HEK293 (cell line): ENCODE data around the gene TFDP1.

Experiments used
- CTCF ChIA-PET: fragments of 350-600 bp; formaldehyde crosslinking; extraction: SDS; loops from one replicate; lab custom pipeline; 2021; ENCODE audit warnings: antibody characterized with exemption; lab: Yijun Ruan, JAX
- POLR2A ChIA-PET: fragments of 300-600 bp; formaldehyde crosslinking; extraction: SDS; loops from one replicate; lab custom pipeline; 2020; ENCODE audit warnings: antibody characterized with exemption, inconsistent platforms; lab: Yijun Ruan, JAX
- H3K27ac ChIP-seq: fragments of 200-500 bp; sonication (Bioruptor generic); 2 replicates; pipeline ENCODE4 v1.5.1; 2014; ENCODE audit warnings: low read depth, low read length, control low read depth, inconsistent platforms; ENCODE audit errors: extremely low read depth
- H3K36me3 ChIP-seq, 2 experiments: fragments of 200-500 bp in 1 of 2; sonication (Bioruptor generic) in 1 of 2; 1 replicate in 1 of 2; 2 replicates in 1 of 2; pipeline ENCODE4 v1.5.1; 2014 to 2017; ENCODE audit warnings: inconsistent platforms in 2 of 2, low read length in 2 of 2; ENCODE audit not compliant: control insufficient read depth in 2 of 2, insufficient read depth in 1 of 2
- H3K4me1 ChIP-seq: fragments of 200-500 bp; sonication (Bioruptor generic); 2 replicates; pipeline ENCODE4 v1.5.1; 2014; ENCODE audit warnings: mild to moderate bottlenecking, low read length, inconsistent platforms; ENCODE audit not compliant: control insufficient read depth, insufficient read depth
- H3K4me3 ChIP-seq: 2 replicates; pipeline ENCODE4 v1.5.1; 2011; ENCODE audit warnings: low read depth, mild to moderate bottlenecking, control low read depth, low read length, moderate library complexity
- H3K9me3 ChIP-seq: fragments of 200-500 bp; sonication (Bioruptor generic); 2 replicates; pipeline ENCODE4 v1.5.1; 2014; ENCODE audit warnings: low read depth, low read length, inconsistent platforms; ENCODE audit not compliant: control insufficient read depth, insufficient read depth
- EGR2 ChIP-seq: fragments of 450-650 bp; formaldehyde crosslinking; IDR thresholded peaks from 2 replicates; pipeline ENCODE4 v1.5.1; 2016; ENCODE audit warnings: low read depth, missing biosample characterization, missing genetic modification characterization
- KLF1 ChIP-seq: fragments of 450-650 bp; formaldehyde crosslinking; IDR thresholded peaks from 2 replicates; pipeline ENCODE4 v1.5.1; 2016; ENCODE audit warnings: missing biosample characterization, missing genetic modification characterization
- KLF7 ChIP-seq: fragments of 450-650 bp; formaldehyde crosslinking; IDR thresholded peaks from 2 replicates; pipeline ENCODE4 v1.5.1; 2016; ENCODE audit warnings: missing biosample characterization, missing genetic modification characterization, borderline replicate concordance
- SCRT2 ChIP-seq: fragments of 450-650 bp; formaldehyde crosslinking; IDR thresholded peaks from 2 replicates; pipeline ENCODE4 v1.5.1; 2016; ENCODE audit warnings: missing biosample characterization, missing genetic modification characterization
- ZBTB11 ChIP-seq: fragments of 450-650 bp; formaldehyde crosslinking; conservative IDR thresholded peaks from 2 replicates; pipeline ENCODE4 v1.5.1; 2016; ENCODE audit warnings: low read depth, missing biosample characterization, missing genetic modification characterization
- ZBTB21 ChIP-seq: fragments of 450-650 bp; formaldehyde crosslinking; IDR thresholded peaks from 2 replicates; pipeline ENCODE4 v1.5.1; 2017; ENCODE audit warnings: missing biosample characterization, missing genetic modification characterization
- ZFHX2 ChIP-seq: fragments of 450-650 bp; formaldehyde crosslinking; conservative IDR thresholded peaks from 2 replicates; pipeline ENCODE4 v1.5.1; 2016; ENCODE audit warnings: missing biosample characterization, missing genetic modification characterization
- ZFP41 ChIP-seq: fragments of 450-650 bp; formaldehyde crosslinking; IDR thresholded peaks from 2 replicates; pipeline ENCODE4 v1.5.1; 2016; ENCODE audit warnings: missing biosample characterization, missing genetic modification characterization, borderline replicate concordance
- ZNF274 ChIP-seq, 2 experiments: fragments of 200-500 bp in 1 of 2; fragments of 450-650 bp in 1 of 2; sonication (Bioruptor generic) in 1 of 2; formaldehyde crosslinking in 1 of 2; IDR thresholded peaks; 2 replicates each; pipeline versions ENCODE4 v1.5.1 to v1.6.1; 2014 to 2016; ENCODE audit warnings: borderline replicate concordance in 1 of 2, inconsistent platforms in 1 of 2, low read length in 1 of 2, missing biosample characterization in 1 of 2, missing genetic modification characterization in 1 of 2
- ZNF513 ChIP-seq: fragments of 450-650 bp; IDR thresholded peaks from 2 replicates; pipeline ENCODE4 v1.5.1; 2018; ENCODE audit warnings: missing biosample characterization, missing genetic modification characterization
- ZNF514 ChIP-seq: fragments of 450-650 bp; formaldehyde crosslinking; IDR thresholded peaks from 2 replicates; pipeline ENCODE4 v1.5.1; 2016; ENCODE audit warnings: missing biosample characterization, missing genetic modification characterization
- ZNF629 ChIP-seq: fragments of 450-650 bp; formaldehyde crosslinking; IDR thresholded peaks from 2 replicates; pipeline ENCODE4 v1.5.1; 2017; ENCODE audit warnings: missing biosample characterization, missing genetic modification characterization
- ZNF654 ChIP-seq: fragments of 450-650 bp; formaldehyde crosslinking; IDR thresholded peaks from 2 replicates; pipeline ENCODE4 v1.5.1; 2016; ENCODE audit warnings: low read depth, missing biosample characterization, missing genetic modification characterization
- ZNF660 ChIP-seq: fragments of 450-650 bp; IDR thresholded peaks from 2 replicates; pipeline ENCODE4 v1.5.1; 2018; ENCODE audit warnings: missing biosample characterization, mild to moderate bottlenecking, missing genetic modification characterization
- ZNF76 ChIP-seq: fragments of 450-650 bp; formaldehyde crosslinking; IDR thresholded peaks from 2 replicates; pipeline ENCODE4; 2016; ENCODE audit warnings: low read depth, missing biosample characterization, missing genetic modification characterization, borderline replicate concordance
- TF ChIP-seq, protein P1 (sequence below): fragments of 450-650 bp; formaldehyde crosslinking; IDR thresholded peaks from 2 replicates; pipeline ENCODE4 v1.5.1; 2016; ENCODE audit warnings: missing biosample characterization, missing genetic modification characterization
- TF ChIP-seq, protein P2 (sequence below): fragments of 450-650 bp; IDR thresholded peaks from 2 replicates; pipeline ENCODE4 v1.5.1; 2018; ENCODE audit warnings: missing biosample characterization, mild to moderate bottlenecking, missing genetic modification characterization
- TF ChIP-seq, protein P3 (sequence below): fragments of 450-650 bp; formaldehyde crosslinking; IDR thresholded peaks from 2 replicates; pipeline ENCODE4 v1.5.1; 2016; ENCODE audit warnings: missing biosample characterization, missing genetic modification characterization

The TFDP1 gene

DNA sequence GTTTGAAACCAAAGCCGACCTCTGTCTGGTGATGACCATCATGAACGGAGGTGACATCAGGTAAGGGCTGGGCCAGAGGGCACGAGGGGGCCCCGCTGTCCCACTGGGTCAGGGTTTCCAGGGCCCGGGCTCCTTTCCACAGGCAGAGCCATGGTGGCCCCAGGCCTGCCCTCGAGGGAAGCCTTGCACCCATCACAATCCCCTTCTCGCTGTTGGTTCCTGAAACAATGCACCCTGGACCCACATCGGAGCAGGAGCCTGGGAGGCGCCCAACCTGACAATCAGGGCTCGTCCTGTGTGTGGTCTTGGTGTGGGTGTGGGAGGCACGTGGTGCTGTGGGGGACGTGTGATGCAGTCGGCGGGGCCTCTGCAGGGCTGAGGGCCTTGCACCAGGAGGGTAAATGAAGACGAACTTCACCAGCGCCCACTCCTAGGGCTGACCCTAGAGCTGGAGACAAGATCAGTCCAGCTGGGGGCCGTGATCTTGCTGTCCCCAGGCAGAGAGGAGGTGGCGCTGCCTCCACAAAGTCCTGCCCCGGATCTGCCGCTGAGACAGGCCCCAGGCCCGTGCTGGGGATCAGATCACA is 85.3 kb downstream of the TFDP1 start:
- no peak overlapping the region for H3K4me3 ChIP-seq
- CTCF ChIA-PET: interaction anchor here (0.7 kb wide), 1 partner anchor 905 kb away, joined by 3 read pairs; no protein-coding TSS in a partner anchor
- no peaks in the 10 kb centered on the region for H3K9me3 ChIP-seq
- H3K36me3 ChIP-seq: no peaks in the 10 kb centered on the region
- H3K4me1 ChIP-seq: no peaks in the 10 kb centered on the region
- POLR2A ChIA-PET: no interaction called here
- H3K27ac ChIP-seq: no peak overlapping the region
- TF ChIP-seq, protein P1, sequence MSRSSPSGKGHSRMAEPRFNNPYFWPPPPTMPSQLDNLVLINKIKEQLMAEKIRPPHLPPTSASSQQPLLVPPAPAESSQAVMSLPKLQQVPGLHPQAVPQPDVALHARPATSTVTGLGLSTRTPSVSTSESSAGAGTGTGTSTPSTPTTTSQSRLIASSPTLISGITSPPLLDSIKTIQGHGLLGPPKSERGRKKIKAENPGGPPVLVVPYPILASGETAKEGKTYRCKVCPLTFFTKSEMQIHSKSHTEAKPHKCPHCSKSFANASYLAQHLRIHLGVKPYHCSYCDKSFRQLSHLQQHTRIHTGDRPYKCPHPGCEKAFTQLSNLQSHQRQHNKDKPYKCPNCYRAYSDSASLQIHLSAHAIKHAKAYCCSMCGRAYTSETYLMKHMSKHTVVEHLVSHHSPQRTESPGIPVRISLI (tag by site-specific recombination): no peak
- TF ChIP-seq ZNF76 (tag by site-specific recombination) (no peak), ZNF274 (IDR thresholded peaks at IDR 0.05; ENCODE audit: low read length) (no peak), ZNF274 (tag by site-specific recombination; IDR thresholded peaks at IDR 0.05; ENCODE audit: borderline replicate concordance) (no peak), ZBTB11 (tag by site-specific recombination) (no peak), ZFP41 (no peak), EGR2 (peak; percentile 25; the same call in 1 of the 2 replicates), ZNF629 (tag by site-specific recombination) (no peak), KLF7 (no peak), KLF1 (tag by site-specific recombination) (no peak), SCRT2 (no peak), ZFHX2 (peak; percentile 52)
- TF ChIP-seq, protein P2, sequence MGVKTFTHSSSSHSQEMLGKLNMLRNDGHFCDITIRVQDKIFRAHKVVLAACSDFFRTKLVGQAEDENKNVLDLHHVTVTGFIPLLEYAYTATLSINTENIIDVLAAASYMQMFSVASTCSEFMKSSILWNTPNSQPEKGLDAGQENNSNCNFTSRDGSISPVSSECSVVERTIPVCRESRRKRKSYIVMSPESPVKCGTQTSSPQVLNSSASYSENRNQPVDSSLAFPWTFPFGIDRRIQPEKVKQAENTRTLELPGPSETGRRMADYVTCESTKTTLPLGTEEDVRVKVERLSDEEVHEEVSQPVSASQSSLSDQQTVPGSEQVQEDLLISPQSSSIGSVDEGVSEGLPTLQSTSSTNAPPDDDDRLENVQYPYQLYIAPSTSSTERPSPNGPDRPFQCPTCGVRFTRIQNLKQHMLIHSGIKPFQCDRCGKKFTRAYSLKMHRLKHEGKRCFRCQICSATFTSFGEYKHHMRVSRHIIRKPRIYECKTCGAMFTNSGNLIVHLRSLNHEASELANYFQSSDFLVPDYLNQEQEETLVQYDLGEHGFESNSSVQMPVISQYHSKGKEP (tag by site-specific recombination): no peak
- TF ChIP-seq, protein P3, sequence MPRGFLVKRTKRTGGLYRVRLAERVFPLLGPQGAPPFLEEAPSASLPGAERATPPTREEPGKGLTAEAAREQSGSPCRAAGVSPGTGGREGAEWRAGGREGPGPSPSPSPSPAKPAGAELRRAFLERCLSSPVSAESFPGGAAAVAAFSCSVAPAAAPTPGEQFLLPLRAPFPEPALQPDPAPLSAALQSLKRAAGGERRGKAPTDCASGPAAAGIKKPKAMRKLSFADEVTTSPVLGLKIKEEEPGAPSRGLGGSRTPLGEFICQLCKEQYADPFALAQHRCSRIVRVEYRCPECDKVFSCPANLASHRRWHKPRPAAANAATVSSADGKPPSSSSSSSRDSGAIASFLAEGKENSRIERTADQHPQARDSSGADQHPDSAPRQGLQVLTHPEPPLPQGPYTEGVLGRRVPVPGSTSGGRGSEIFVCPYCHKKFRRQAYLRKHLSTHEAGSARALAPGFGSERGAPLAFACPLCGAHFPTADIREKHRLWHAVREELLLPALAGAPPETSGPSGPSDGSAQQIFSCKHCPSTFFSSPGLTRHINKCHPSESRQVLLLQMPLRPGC (tag by site-specific recombination): no peak
- TF ChIP-seq, all 188 proteins: peak for 2

GRCh38 chr13:113670541-113670940 is 86.0 kb downstream of the TFDP1 start:
- CTCF ChIA-PET: interaction anchor here (0.7 to 0.8 kb wide), 2 partner anchors 54 to 906 kb away, joined by 3 read pairs; no protein-coding TSS in a partner anchor
- Histone ChIP-seq H3K4me3 (no peak overlapping the region), H3K9me3 (no peaks in the 10 kb centered on the region)
- TF ChIP-seq ZNF513: no peak
- TF ChIP-seq ZFHX2: no peak
- no peak for TF ChIP-seq ZNF514
- no peak for TF ChIP-seq ZNF660 (tag by site-specific recombination)
- TF ChIP-seq ZBTB21 (tag by site-specific recombination): no peak
- TF ChIP-seq ZNF654: no peak
- TF ChIP-seq, all 188 proteins: peak for 0
- no peaks in the 10 kb centered on the region for H3K36me3 ChIP-seq
- no peak overlapping the region for H3K27ac ChIP-seq
- H3K4me1 ChIP-seq: no peaks in the 10 kb centered on the region
- POLR2A ChIA-PET: no interaction called here
